Common myeloid progenitor, CD34-positive (primary cell): ENCODE measurements around the gene MAPKAPK2.
A peak's percentile ranks its signal among the peaks of the same experiment; 100 is the strongest.

Experiments
- CTCF ChIA-PET: fragments of 350-600 bp; sonication (Branson Sonifier 250); formaldehyde crosslinking; loops from one replicate; lab custom pipeline; 2021; ENCODE audit warnings: antibody characterized with exemption; lab: Charles Lee
- POLR2A ChIA-PET: fragments of 350-600 bp; sonication (Branson Sonifier 250); formaldehyde crosslinking; loops from one replicate; lab custom pipeline; 2021; ENCODE audit warnings: antibody characterized with exemption; lab: Charles Lee
- DNase-seq, 3 donors: peaks; one replicate each; pipeline versions ENCODE4 v3.0.0 to v3.0.0-alpha.2; 2013
- H3K27ac ChIP-seq, 2 experiments: 1 replicate in 1 of 2; 2 replicates in 1 of 2; pipeline ENCODE4 v1.7.0; 2013; ENCODE audit warnings: inconsistent platforms in 2 of 2, low read length in 2 of 2, mild to moderate bottlenecking in 2 of 2, low read depth in 1 of 2, moderate library complexity in 1 of 2; ENCODE audit not compliant: severe bottlenecking in 2 of 2, insufficient read depth in 1 of 2, poor library complexity in 1 of 2
- H3K27me3 ChIP-seq, 5 experiments: replicated peaks in 2 of 5; 1 replicate in 3 of 5; 2 replicates in 2 of 5; pipeline versions ENCODE4 v1.6.1 to v1.7.0; 2013; ENCODE audit warnings: low read length in 4 of 5, mild to moderate bottlenecking in 2 of 5, moderate library complexity in 2 of 5, inconsistent platforms in 1 of 5; ENCODE audit not compliant: insufficient read depth in 5 of 5, control insufficient read depth in 4 of 5
- H3K36me3 ChIP-seq, 4 experiments: 1 replicate in 2 of 4; 2 replicates in 2 of 4; pipeline versions ENCODE4 v1.6.1 to v1.7.0; 2013; ENCODE audit warnings: low read length in 3 of 4, control low read depth in 1 of 4, mild to moderate bottlenecking in 1 of 4; ENCODE audit not compliant: control insufficient read depth in 4 of 4, insufficient read depth in 4 of 4
- H3K4me1 ChIP-seq, 4 experiments: 1 replicate in 3 of 4; 2 replicates in 1 of 4; pipeline versions ENCODE4 v1.6.1 to v1.7.1; 2013; ENCODE audit warnings: low read length in 3 of 4, mild to moderate bottlenecking in 3 of 4, control low read depth in 1 of 4, inconsistent platforms in 1 of 4, moderate library complexity in 1 of 4; ENCODE audit not compliant: control insufficient read depth in 4 of 4, insufficient read depth in 4 of 4; ENCODE audit errors: control extremely low read depth in 1 of 4
- H3K4me3 ChIP-seq, 7 experiments: 1 replicate in 4 of 7; 2 replicates in 3 of 7; pipeline versions ENCODE4 v1.5.1 to v1.7.0; 2013; ENCODE audit warnings: mild to moderate bottlenecking in 7 of 7, low read length in 6 of 7, moderate library complexity in 6 of 7, inconsistent platforms in 2 of 7, low read depth in 2 of 7, control low read depth in 1 of 7; ENCODE audit not compliant: insufficient read depth in 4 of 7, control insufficient read depth in 1 of 7; ENCODE audit errors: extremely low read depth in 1 of 7
- H3K9me3 ChIP-seq, 5 experiments: 1 replicate in 4 of 5; 2 replicates in 1 of 5; pipeline versions ENCODE4 v1.6.1 to v1.7.1; 2013; ENCODE audit warnings: low read length in 4 of 5, mild to moderate bottlenecking in 2 of 5, inconsistent platforms in 1 of 5, low read depth in 1 of 5, moderate library complexity in 1 of 5; ENCODE audit not compliant: control insufficient read depth in 4 of 5, insufficient read depth in 2 of 5; ENCODE audit errors: control extremely low read depth in 1 of 5
- WGBS: methylation state at CpG from one replicate; pipeline ENCODE4 v1.1.5; 2013; ENCODE audit not compliant: insufficient coverage; 5-methylcytosine and 5-hydroxymethylcytosine counted together

Gene MAPKAPK2

DNA sequence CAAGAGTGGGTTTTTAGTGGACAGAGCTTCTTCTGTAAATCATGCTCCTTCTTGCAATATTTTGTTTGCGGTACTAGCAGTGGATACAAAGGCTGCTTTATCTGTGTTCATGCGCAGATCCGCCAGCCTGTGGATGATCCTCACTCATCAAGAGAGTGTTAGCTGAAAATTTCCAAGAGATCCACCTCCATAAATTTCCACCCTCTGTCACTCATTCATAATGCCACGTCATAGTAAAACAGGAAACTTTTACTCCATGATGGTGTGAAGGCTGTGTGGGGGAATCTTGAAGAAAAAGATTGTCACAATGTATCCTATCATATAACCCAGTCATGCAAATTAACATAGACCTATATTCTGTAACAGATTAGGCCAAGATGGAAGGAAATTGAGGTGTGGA lies 4.4 kb upstream of the MAPKAPK2 start:
- WGBS = 86% methylated on average over 1 of the region's 4 CpGs
- CTCF ChIA-PET = interaction anchor here (1.4 to 2.7 kb wide), 5 partner anchors 9 to 59 kb away, joined by 3 to 10 read pairs (median 5); no protein-coding TSS in a partner anchor

DNA sequence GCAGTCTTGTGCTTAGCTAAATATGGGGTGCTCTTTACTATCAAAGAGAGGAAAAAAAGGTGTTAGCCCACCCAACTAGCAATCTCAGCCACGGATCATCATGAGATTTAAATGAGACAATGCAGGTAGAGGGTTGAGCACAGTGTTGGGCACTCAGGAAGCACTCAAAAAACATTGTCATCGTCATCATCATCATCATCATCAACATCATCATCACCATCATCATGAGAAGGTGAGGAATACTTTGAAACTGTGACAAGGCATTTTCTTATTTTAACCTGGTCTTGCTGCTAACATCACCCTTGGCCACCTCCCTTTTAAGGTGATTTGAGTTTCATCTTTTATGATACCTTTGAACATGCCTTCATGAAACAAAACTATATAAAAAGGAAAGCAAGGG lies 3.3 kb upstream of the MAPKAPK2 start:
- no CpG with 5 or more reads among the region's 2 CpGs for whole genome bisulfite sequencing
- ChIA-PET POLR2A (no interaction called here), CTCF (interaction anchor here (0.8 to 4.0 kb wide), 3 partner anchors 17 to 51 kb away, joined by 3 to 26 read pairs (median 10); no protein-coding TSS in a partner anchor)
- peaks cover 0 to 22% (median 12%) of the 10 kb centered on the region in 4 experiments for H3K4me1 ChIP-seq
- no peaks in the 10 kb centered on the region for H3K36me3 ChIP-seq
- no peaks in the 10 kb centered on the region for H3K9me3 ChIP-seq
- H3K27me3 ChIP-seq = peaks cover 0 to 5% (median 0%) of the 10 kb centered on the region in 5 experiments
- H3K27ac ChIP-seq = no peak overlapping the region
- H3K4me3 ChIP-seq = no peak overlapping the region
- no peak for DNase-seq

More for the DNA sequence above, 4.4 kb upstream of the MAPKAPK2 start:
- Histone ChIP-seq H3K27ac (no peak overlapping the region), H3K9me3 (no peaks in the 10 kb centered on the region), H3K36me3 (no peaks in the 10 kb centered on the region), H3K27me3 (peaks cover 0 to 5% (median 0%) of the 10 kb centered on the region in 5 experiments), H3K4me1 (peaks cover 0 to 21% (median 9%) of the 10 kb centered on the region in 4 experiments), H3K4me3 (no peak overlapping the region)
- POLR2A ChIA-PET = no interaction called here
- DNase-seq = no peak

DNA sequence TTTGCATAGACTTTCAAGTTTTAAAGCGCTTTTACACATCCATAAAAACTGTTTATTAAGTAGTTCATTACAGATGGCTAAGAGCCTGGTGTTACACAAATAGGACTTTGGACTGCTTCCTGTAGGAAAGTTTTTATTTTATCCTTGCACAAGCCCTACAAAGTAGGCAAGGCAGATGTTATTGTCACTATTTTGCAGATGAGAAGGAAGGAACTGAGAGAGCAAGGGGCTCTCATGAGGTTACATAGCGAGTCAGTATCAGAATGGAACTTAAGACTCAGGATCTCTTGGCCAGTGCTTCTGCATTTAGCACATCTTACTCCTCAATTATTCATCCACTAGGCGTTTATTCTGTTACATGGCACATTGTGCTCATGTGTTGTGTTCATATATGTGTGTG lies 2.6 kb upstream of the MAPKAPK2 start:
- Histone ChIP-seq H3K4me3 (no peak overlapping the region), H3K27ac (no peak overlapping the region), H3K36me3 (no peaks in the 10 kb centered on the region), H3K27me3 (peaks cover 0 to 5% (median 0%) of the 10 kb centered on the region in 5 experiments), H3K9me3 (no peaks in the 10 kb centered on the region), H3K4me1 (peaks cover 7 to 24% (median 19%) of the 10 kb centered on the region in 4 experiments)
- CTCF ChIA-PET = interaction anchor here (0.7 to 4.0 kb wide), 4 partner anchors 8 to 73 kb away, joined by 3 to 26 read pairs (median 4); no protein-coding TSS in a partner anchor
- POLR2A ChIA-PET = interaction anchor here (0.6 kb wide), 1 partner anchor 54 kb away, joined by 3 read pairs; no protein-coding TSS in a partner anchor
- DNase-seq = no peak
- 100% methylated on average over 1 of the region's 3 CpGs for WGBS

DNA sequence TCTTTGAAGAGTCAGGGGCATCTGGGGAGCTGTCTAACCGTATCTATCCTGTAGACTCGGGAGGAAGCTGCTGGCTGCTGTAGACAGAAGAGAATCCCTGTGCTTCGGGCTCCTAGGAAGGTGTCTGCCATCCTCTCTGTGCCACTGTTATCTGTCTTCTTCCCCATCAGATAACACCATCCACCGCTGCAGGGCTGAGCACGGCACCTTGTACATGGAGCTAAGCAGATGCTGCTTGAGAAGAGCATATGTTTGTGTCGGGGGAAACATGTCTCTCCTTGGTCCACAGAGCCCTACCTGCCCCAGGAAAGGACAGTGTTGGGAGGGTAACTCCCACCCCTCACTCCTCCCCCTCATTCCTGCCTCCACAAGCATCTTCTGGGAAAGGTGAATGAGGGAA lies 1.4 kb upstream of the MAPKAPK2 start:
- ChIA-PET CTCF (interaction anchor here (1.0 to 4.0 kb wide), 5 partner anchors 11 to 252 kb away, joined by 3 to 26 read pairs (median 4); no protein-coding TSS in a partner anchor), POLR2A (no interaction called here)
- Histone ChIP-seq H3K4me1 (peaks cover 11 to 36% (median 31%) of the 10 kb centered on the region in 4 experiments), H3K36me3 (no peaks in the 10 kb centered on the region), H3K4me3 (no peak overlapping the region), H3K27me3 (peaks cover 0 to 5% (median 0%) of the 10 kb centered on the region in 5 experiments), H3K9me3 (no peaks in the 10 kb centered on the region), H3K27ac (no peak overlapping the region)
- WGBS = 100% methylated on average over 3 of the region's 6 CpGs
- no peak for DNase-seq

DNA sequence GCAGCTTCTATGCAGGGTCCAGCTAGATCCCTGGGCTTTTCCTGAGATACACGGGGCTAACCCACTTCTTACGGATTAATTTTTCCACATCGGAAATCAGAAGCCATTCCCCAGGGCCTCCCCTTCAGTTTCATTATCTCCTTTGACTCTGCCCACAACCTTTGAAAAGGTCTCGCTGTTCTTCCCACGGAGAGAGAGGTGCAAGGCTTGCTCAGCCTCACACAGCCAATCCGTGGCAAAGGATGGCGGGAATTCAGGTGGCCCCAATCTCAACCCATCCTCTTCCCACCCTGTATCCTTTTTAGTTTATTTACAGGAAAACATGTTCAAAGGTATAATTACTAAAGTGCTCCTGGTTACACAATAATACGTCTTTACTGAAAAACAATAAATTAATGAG lies 702 bp upstream of the MAPKAPK2 start:
- ChIA-PET CTCF (interaction anchor here (1.0 to 4.0 kb wide), 5 partner anchors 11 to 251 kb away, joined by 3 to 26 read pairs (median 4); no protein-coding TSS in a partner anchor), POLR2A (no interaction called here)
- no peak overlapping the region for H3K27ac ChIP-seq
- H3K27me3 ChIP-seq = peaks cover 0 to 5% (median 0%) of the 10 kb centered on the region in 5 experiments
- H3K36me3 ChIP-seq = no peaks in the 10 kb centered on the region
- H3K4me1 ChIP-seq = peaks cover 11 to 37% (median 32%) of the 10 kb centered on the region in 4 experiments
- DNase-seq = no peak
- no peaks in the 10 kb centered on the region for H3K9me3 ChIP-seq
- H3K4me3 ChIP-seq = peak overlapping the region in 2 of 7 experiments; percentile 68 to 81
- WGBS = 100% methylated on average over 4 of the region's 8 CpGs

DNA sequence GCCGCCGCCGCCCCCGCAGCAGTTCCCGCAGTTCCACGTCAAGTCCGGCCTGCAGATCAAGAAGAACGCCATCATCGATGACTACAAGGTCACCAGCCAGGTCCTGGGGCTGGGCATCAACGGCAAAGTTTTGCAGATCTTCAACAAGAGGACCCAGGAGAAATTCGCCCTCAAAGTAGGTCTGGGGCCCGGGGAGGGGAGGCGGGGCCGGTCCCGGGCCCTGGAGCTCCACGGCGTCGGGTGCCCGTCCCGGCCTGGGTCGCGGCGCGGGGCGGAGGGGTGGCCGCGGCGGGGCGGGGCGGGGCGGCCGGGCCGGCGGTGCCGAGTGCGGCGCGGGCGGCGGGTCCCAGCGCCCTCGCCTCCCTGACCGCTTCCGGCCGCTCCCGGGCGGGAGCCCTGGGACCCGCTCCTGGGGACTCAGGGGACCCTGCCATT lies 646 bp downstream of the MAPKAPK2 start:
- Histone ChIP-seq H3K9me3 (no peaks in the 10 kb centered on the region), H3K36me3 (peaks cover 0 to 2% (median 0%) of the 10 kb centered on the region in 4 experiments), H3K27ac (peak overlapping the region; percentile 72 to 85), H3K27me3 (peaks cover 0 to 5% (median 0%) of the 10 kb centered on the region in 5 experiments), H3K4me3 (peak overlapping the region; percentile 69 to 91 (median 77)), H3K4me1 (peaks cover 11 to 37% (median 28%) of the 10 kb centered on the region in 4 experiments)
- DNase-seq = peak; percentile 30 to 65 (median 57)
- ChIA-PET POLR2A (no interaction called here), CTCF (interaction anchor here (4.0 kb wide), 1 partner anchor 21 kb away, joined by 26 read pairs; no protein-coding TSS in a partner anchor)
- WGBS = 0% methylated on average over 42 of the region's 48 CpGs
